HG03469 (cell line): ENCODE data around the gene TCF25.

Source experiments
- ATAC-seq: cut with Tn5 transposase; IDR thresholded peaks from one replicate; pipeline ENCODE4 v1.9.1; 2021; ENCODE audit warnings: mild to moderate bottlenecking, moderate library complexity, moderate number of reproducible peaks; ENCODE audit not compliant: unreplicated experiment

Gene TCF25

DNA sequence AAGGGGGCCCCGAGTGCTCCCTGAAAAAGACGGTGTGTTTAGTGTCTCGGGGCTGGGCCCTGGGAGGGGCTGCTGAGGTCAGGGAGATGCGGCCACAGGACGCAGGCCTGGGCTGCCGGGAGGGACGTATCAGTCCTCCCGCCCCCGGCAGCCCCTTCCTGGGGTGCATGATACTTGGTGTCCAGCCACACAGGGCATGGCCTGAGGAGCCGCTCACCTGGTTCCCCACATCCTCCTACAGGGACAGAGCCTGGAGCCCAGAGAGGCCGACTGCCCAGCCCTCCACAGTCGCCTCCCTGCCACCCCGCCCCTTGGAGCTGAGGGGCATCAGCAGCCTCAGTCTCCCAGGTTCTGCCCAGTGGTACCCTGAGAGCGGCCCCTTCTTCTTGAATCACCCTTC lies 63.1 kb downstream of the TCF25 start:
- no peak for ATAC-seq

- no peak for ATAC-seq
Measured at GRCh38 chr16:89936981-89937380, 63.6 kb downstream of the TCF25 start.

DNA sequence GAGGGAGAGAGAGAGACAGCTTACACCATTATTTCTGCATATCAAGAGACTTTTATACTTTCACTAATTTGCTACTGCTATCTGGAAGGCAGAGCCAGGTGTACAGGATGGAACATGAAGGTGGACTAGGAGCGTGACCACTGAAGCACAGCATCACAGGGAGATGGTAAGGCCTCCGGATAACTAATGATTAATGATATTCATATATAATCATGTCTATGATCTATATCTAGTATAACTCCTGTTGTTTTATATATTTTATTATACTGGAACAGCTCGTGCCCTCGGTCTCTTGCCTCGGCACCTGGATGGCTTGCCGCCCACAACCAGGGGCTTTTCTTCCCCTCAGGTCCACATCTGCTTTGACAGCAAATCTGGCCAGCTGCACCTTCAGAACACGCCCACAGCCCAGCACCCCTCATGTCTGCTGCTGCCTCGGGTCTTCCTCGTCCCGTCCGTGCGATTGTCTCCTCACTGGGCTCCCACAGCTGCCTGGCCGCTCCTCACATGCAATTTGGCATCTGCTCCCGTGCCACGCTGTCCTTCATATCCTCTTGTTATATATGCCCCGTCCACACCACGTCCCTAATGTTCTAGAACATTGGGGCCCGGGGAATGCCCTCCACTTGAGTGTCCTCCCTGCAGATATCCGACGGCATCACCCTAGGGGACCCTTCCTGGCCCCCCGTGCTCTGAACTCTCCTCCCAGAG lies 64.9 kb downstream of the TCF25 start:
- no peak for ATAC-seq

- ATAC-seq, result no peak
Measured at GRCh38 chr16:89944773-89945172, 71.4 kb downstream of the TCF25 start.

GRCh38 chr16:89945654-89946053 lies 72.3 kb downstream of the TCF25 start:
- ATAC-seq, result no peak

- ATAC-seq, result no peak
Measured at GRCh38 chr16:89946515-89946914, 73.1 kb downstream of the TCF25 start.

DNA sequence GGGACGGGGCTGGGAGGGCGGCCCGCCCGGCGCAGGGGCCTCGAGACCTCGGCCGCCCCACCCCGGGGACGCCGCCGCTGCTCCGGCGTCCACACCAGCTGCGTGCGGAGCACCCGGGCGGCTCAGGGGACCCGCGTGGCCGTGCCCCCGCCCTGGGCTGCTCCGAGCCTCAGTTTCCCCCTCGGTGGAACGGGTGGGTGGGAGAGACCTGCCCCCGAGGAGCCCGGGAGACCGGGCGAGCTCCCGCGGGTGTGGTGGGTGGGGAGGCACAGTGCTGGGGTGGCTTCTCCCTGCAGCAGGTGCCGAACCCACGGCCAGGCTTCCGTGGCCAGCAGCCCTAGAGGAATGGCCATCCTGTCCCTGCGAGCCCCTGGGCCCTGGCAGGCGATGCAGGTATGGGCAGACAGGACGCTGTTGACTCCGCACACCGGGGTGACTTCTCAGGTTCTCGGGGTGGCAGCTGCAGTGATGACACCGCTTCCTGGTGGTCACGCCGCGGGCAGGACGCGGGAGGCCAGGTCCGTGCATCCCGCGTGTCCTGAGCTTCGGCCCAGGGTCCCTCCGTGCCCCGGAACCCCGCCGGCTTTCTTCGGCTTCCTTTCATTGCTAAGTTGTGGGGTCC lies 75.8 kb downstream of the TCF25 start:
- no peak for ATAC-seq

GRCh38 chr16:89949756-89950155 lies 76.4 kb downstream of the TCF25 start:
- ATAC-seq, result no peak

- no peak for ATAC-seq
Measured at GRCh38 chr16:89951509-89951908, 78.1 kb downstream of the TCF25 start.

DNA sequence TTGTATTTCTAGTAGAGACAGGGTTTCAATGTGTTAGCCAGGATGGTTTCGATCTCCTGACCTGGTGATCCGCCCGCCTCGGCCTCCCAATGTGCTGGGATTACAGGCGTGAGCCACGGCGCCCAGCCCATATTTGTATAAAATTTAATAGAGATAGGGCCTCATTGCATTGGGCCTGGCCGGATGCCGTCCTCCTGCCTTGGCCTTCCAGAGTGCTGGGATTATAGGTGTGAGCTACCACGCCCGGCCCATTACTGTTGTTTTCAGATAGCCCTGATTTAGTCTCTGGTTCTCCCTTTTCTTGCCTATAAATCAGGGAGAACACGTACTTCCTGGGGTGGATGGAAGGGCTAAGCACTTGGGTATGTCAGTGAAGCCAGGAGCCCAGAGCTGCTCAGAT lies 78.7 kb downstream of the TCF25 start:
- ATAC-seq, result no peak

- ATAC-seq, result no peak
Measured at GRCh38 chr16:89952551-89952950, 79.2 kb downstream of the TCF25 start.

GRCh38 chr16:89953671-89954406 lies 80.4 kb downstream of the TCF25 start:
- no peak for ATAC-seq

DNA sequence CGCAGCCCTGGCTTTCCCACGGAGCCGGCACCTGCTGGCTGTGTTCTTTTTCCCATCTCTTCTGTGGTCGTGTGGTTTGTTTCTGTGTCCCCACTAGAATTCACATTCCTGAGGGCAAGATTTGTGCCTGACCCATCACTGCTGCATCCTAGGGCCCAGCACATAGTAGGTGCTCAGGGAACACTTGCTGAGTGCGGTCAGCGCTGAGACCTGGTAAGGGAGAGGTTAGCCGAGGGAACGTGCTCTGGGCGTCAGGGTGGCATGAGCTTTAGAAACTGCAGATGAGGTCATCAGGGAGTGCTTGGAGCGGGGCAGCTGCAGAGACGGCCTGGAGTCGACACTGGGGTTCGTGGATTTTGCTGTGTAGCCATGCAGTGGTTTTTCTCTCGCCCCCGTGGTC lies 81.1 kb downstream of the TCF25 start:
- no peak for ATAC-seq

DNA sequence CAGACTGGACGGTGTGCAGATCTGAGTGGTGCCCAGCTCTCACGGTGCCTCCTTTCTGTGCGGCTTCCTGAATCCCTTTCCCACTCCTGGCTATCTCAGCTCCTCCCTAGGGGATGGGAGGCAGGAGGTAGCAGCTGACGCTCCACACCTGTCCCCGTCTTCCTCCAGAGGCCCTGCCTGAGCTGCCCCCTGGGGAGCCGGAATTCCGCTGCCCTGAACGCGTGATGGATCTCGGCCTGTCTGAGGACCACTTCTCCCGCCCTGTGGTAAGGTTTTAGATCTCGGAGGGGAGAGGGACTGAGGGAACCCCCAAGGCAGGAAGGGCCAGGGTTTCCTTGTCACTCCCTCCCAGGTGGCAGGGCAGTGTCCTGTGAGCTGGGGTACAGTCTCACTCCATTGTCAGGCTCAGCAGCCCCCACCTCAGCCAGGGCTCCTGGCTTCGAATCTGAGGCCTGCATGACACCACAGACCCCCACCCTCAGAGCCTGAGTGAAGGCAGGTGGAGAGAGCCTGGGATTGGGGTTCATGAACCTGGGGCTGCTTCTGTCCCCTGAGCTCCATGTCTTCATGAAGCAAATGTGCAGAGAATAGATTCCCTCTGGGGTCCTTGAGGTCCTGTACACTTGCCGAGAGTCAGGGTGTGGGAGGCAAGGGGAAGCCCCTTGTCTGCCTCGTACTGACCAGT lies 81.8 kb downstream of the TCF25 start:
- ATAC-seq, result no peak

DNA sequence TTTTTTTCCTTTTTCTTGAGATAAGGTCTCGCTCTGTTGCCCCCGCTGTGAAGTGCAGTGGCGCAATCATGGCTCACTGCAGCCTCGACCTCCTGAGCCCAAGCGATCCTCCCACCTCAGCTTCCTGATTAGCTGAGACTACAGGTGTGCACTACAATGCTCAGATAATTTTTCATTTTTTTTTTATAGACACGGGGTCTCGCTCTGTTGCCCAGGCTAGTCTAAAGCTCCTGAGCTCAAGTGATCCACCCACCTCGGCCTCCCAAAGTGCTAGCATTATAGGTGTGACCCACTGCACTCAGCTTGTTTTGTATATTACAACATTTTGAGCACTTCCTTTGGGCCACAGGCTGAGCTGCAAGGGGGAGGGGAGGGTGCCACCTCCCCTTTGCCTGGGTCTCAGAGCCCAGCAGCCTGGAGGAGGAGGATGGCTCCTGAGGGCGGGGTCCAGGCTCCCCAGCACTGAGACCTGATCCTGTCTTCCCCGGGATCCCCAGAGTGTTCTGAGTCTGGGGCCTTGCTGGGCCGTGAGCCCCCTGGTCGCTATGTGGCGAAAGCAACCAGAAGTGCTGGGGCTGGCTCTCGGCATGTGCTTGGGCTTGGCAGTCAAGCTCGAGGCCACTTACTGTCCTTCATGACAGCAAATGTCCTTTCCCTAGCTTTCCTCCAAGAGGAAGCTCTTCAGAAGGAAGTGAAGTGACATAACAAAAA lies 83.3 kb downstream of the TCF25 start:
- ATAC-seq, result no peak

DNA sequence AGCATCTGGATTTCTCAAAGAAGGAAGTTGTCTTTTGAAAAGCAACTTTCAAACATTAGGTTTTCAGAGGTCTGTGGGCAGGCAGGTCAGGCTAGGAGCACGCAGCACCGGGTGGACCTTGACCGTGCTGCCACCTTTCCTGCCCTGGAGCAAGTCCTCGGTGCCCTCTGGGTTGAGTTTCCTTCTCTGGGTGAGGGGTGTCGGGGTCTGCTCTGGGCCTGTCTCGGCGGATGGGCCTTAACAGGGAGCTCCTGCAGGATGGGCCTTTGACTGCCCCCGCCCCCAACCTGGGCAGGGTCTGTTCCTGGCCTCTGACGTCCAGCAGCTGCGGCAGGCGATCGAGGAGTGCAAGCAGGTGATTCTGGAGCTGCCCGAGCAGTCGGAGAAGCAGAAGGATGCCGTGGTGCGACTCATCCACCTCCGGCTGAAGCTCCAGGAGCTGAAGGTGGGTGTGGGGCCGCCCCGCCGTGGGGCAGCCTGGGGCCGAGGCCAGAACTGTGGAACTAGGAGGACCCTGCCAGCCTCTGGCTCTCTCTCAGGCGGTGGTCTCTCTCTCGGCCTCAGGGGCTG lies 83.9 kb downstream of the TCF25 start:
- ATAC-seq, result no peak

DNA sequence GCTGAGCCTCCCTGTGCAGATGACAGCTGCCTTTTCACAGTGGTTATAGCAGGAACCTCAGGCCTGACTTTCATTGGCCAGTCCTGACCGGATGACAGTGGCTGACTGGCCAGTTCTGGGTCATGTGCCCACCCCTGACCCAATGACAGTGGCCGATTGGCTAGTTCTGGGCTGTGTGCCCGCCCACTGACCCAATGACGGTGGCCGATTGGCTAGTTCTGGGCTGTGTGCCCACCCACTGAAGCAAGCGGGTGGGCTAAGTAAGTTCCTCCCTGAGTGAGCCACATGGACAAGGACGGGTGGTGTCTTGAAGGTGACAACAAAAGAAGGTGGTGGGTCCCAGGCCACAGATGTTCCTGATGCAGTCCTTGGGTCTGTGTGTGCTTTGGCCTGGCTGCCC lies 84.7 kb downstream of the TCF25 start:
- no peak for ATAC-seq

DNA sequence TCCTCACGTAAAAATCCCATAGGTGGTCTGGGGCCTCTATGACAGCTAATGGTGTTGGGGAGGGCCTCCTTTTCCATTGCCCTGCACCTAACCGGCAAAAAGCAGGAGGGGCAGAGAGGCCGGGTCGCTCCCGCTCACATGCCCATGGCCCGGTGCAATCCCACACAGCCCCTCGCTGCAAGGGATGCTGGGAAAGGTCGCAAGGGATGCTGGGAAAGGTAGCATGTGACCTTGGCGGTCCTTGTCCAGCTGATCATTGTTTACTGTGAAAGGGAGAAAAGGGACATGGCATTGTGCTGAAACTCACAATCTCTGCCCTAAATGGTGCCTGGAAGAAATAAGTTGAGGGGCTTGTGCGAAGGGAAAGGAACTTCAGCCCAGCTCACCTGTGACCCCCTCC lies 85.2 kb downstream of the TCF25 start:
- ATAC-seq, result no peak

GRCh38 chr16:89960966-89961365 lies 87.6 kb downstream of the TCF25 start:
- no peak for ATAC-seq
